DND-41 (cell line): ENCODE measurements around the gene SOAT1.

ENCODE experiments used
- CTCF ChIP-seq: IDR thresholded peaks from 2 replicates; pipeline ENCODE4 v1.5.1; 2012; ENCODE audit warnings: borderline replicate concordance, low read length, moderate library complexity, mild to moderate bottlenecking; ENCODE audit not compliant: poor library complexity, severe bottlenecking; ENCODE audit errors: extremely low read depth
- EZH2 ChIP-seq: IDR thresholded peaks from 3 replicates; pipeline ENCODE4 v1.6.1; 2012; ENCODE audit warnings: borderline replicate concordance, low read depth, mild to moderate bottlenecking, moderate library complexity, low read length, inconsistent platforms; ENCODE audit not compliant: severe bottlenecking

- no peak for TF ChIP-seq EZH2
- no peak for TF ChIP-seq CTCF
These were observed 34.1 kb downstream of the SOAT1 start for GRCh38 chr1:179327679-179328078.
